ENCODE results near the gene GRK6. TPM values are rescaled to one million over a fixed set of nuclear protein-coding genes. Genes with fewer than 3 reads are reported as not detected.

GRK6 gene
- total RNA-seq, 4 donors from 2014 or later: 29.1 to 44.7 (median 36.3) TPM

GRCh38 chr5:177434437-177434836 is 8.0 kb downstream of the GRK6 start:
- Histone ChIP-seq H3K27me3 (no peaks in the 10 kb centered on the region), H3K36me3 (peaks cover 46 to 97% (median 85%) of the 10 kb centered on the region in 4 donors), H3K4me3 (no peak overlapping the region), H3K27ac (replicated peaks in 1 of 4) (no peak overlapping the region), H3K4me1 (peaks cover 20 to 33% (median 29%) of the 10 kb centered on the region in 4 donors), H3K9me3 (no peaks in the 10 kb centered on the region)
- DNase-seq (ENCODE audit: extremely low spot score): no peak
- WGBS: 81% methylated on average over 7 of the region's 8 CpGs
- intact Hi-C loops (cut with DNase I): no loop called here
- TF ChIP-seq POLR2AphosphoS5 (IDR thresholded peaks at IDR 0.05): no peak
- TF ChIP-seq CTCF (IDR thresholded peaks at IDR 0.05): no peak
- no peak for TF ChIP-seq EP300 (IDR thresholded peaks at IDR 0.05)
- TF ChIP-seq POLR2A (IDR thresholded peaks at IDR 0.05; ENCODE audit: low read depth): no peak

GRCh38 chr5:177434942-177435738 is 8.7 kb downstream of the GRK6 start:
- intact Hi-C loops (cut with DNase I): no loop called here
- WGBS: 89% methylated on average over 10 of the region's 20 CpGs

GRCh38 chr5:177435847-177436536 is 9.5 kb downstream of the GRK6 start:
- 94% methylated on average over 34 of the region's 37 CpGs for WGBS
- peaks cover 50 to 93% (median 88%) of the 10 kb centered on the region in 4 donors for H3K36me3 ChIP-seq

More at GRCh38 chr5:177434942-177435738, 8.7 kb downstream of the GRK6 start:
- H3K9me3 ChIP-seq: no peaks in the 10 kb centered on the region
- peaks cover 20 to 26% (median 24%) of the 10 kb centered on the region in 4 donors for H3K4me1 ChIP-seq
- no peaks in the 10 kb centered on the region for H3K27me3 ChIP-seq
- DNase-seq (ENCODE audit: extremely low spot score): no peak
- peaks cover 46 to 93% (median 88%) of the 10 kb centered on the region in 4 donors for H3K36me3 ChIP-seq
- H3K27ac ChIP-seq (replicated peaks in 1 of 4): no peak overlapping the region
- no peak for TF ChIP-seq POLR2AphosphoS5 (IDR thresholded peaks at IDR 0.05)
- no peak overlapping the region for H3K4me3 ChIP-seq

GRCh38 chr5:177437623-177438022 is 11.1 kb downstream of the GRK6 start:
- 76% methylated on average over 4 of the region's 4 CpGs for WGBS
- DNase-seq (ENCODE audit: extremely low spot score): no peak
- no peaks in the 10 kb centered on the region for H3K9me3 ChIP-seq
- H3K4me1 ChIP-seq: peaks cover 0 to 2% (median under 1%) of the 10 kb centered on the region in 4 donors
- no peak overlapping the region for H3K27ac ChIP-seq (replicated peaks in 1 of 4)
- H3K36me3 ChIP-seq: peaks cover 46 to 92% (median 89%) of the 10 kb centered on the region in 4 donors
- intact Hi-C loops (cut with DNase I): no loop called here
- TF ChIP-seq CTCF (IDR thresholded peaks at IDR 0.05): no peak
- TF ChIP-seq POLR2A (IDR thresholded peaks at IDR 0.05; ENCODE audit: low read depth): no peak
- TF ChIP-seq EP300 (IDR thresholded peaks at IDR 0.05): no peak
- no peak for TF ChIP-seq POLR2AphosphoS5 (IDR thresholded peaks at IDR 0.05)
- H3K27me3 ChIP-seq: no peaks in the 10 kb centered on the region
- no peak overlapping the region for H3K4me3 ChIP-seq

More at GRCh38 chr5:177435847-177436536, 9.5 kb downstream of the GRK6 start:
- H3K27ac ChIP-seq (replicated peaks in 1 of 4): no peak overlapping the region
- H3K9me3 ChIP-seq: no peaks in the 10 kb centered on the region
- H3K27me3 ChIP-seq: no peaks in the 10 kb centered on the region
- intact Hi-C loops (cut with DNase I): no loop called here
- no peak for TF ChIP-seq EP300 (IDR thresholded peaks at IDR 0.05)
- TF ChIP-seq CTCF (IDR thresholded peaks at IDR 0.05): no peak
- no peak for TF ChIP-seq POLR2A (IDR thresholded peaks at IDR 0.05; ENCODE audit: low read depth)
- no peak for TF ChIP-seq POLR2AphosphoS5 (IDR thresholded peaks at IDR 0.05)
- H3K4me3 ChIP-seq: no peak overlapping the region
- no peak for DNase-seq (ENCODE audit: extremely low spot score)
- peaks cover 15 to 18% (median 16%) of the 10 kb centered on the region in 4 donors for H3K4me1 ChIP-seq

- WGBS: 91% methylated on average over 10 of the region's 10 CpGs
- Histone ChIP-seq H3K27me3 (no peaks in the 10 kb centered on the region), H3K27ac (replicated peaks in 1 of 4) (no peak overlapping the region), H3K4me3 (no peak overlapping the region), H3K4me1 (no peaks in the 10 kb centered on the region), H3K9me3 (no peaks in the 10 kb centered on the region), H3K36me3 (peaks cover 39 to 84% (median 81%) of the 10 kb centered on the region in 4 donors)
- DNase-seq (ENCODE audit: extremely low spot score): no peak
- intact Hi-C loops (cut with DNase I): no loop called here
- TF ChIP-seq POLR2A (IDR thresholded peaks at IDR 0.05; ENCODE audit: low read depth) (no peak), POLR2AphosphoS5 (IDR thresholded peaks at IDR 0.05) (no peak), CTCF (IDR thresholded peaks at IDR 0.05) (no peak), EP300 (IDR thresholded peaks at IDR 0.05) (no peak)
These were observed 12.0 kb downstream of the GRK6 start for GRCh38 chr5:177438468-177438867.
